GM19455 (cell line): ENCODE results near the gene MRM1.
"Not testable (repeated sequence)": the region's sequence is repeated elsewhere in the genome, so short reads cannot be mapped to it uniquely, and the experiment has no call there.

Experiments
- ATAC-seq: cut with Tn5 transposase; IDR thresholded peaks from one replicate; pipeline ENCODE4 v1.9.1; 2021; ENCODE audit not compliant: unreplicated experiment

MRM1 gene

DNA sequence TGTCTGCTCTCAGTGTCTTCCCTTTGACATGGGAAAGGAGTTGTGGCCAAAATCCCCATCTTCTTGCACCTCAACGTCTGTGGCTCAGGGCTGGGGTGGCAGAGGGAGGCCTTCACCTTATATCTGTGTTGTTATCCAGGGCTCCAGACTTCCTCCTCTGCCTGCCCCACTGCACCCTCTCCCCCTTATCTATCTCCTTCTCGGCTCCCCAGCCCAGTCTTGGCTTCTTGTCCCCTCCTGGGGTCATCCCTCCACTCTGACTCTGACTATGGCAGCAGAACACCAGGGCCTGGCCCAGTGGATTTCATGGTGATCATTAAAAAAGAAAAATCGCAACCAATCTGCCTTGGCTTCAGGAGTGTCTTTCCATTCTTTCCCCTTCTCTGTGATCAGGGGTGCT, 918 bp upstream of the MRM1 start:
- ATAC-seq: no peak

- ATAC-seq: peak; percentile 24
Measured at GRCh38 chr17:36600936-36601302, 464 bp upstream of the MRM1 start.

DNA sequence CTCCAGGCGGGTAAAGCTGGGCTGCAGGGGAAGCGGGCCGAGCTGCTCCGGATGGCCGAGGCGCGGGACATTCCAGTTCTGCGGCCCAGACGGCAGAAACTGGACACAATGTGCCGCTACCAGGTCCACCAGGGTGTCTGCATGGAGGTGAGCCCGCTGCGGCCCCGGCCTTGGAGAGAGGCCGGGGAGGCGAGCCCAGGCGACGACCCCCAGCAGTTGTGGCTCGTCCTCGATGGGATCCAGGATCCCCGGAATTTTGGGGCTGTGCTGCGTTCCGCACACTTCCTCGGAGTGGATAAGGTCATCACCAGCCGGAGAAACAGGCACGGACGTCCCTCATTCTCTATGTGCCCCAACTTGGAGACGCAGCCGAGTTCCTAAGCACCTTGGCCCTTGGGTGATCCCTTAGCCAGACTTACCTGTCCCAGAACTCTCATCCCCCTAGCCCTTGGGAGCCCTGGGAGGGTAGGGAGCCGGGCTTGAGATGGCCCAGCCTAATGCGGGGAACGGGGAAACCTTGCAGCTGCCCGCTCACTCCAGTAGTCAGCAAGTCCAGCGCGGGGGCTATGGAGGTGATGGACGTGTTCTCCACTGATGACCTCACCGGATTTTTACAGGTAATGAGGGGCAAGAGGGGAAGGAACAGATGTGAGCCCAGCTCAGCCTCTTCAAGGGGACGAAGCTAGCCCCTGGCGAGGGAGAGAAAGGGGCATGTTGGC, 806 bp downstream of the MRM1 start:
- ATAC-seq: no peak

GRCh38 chr17:36602924-36603384, 1.6 kb downstream of the MRM1 start:
- no peak for ATAC-seq

- ATAC-seq: not testable (repeated sequence)
Measured at GRCh38 chr17:36605028-36605427, 3.6 kb downstream of the MRM1 start.

DNA sequence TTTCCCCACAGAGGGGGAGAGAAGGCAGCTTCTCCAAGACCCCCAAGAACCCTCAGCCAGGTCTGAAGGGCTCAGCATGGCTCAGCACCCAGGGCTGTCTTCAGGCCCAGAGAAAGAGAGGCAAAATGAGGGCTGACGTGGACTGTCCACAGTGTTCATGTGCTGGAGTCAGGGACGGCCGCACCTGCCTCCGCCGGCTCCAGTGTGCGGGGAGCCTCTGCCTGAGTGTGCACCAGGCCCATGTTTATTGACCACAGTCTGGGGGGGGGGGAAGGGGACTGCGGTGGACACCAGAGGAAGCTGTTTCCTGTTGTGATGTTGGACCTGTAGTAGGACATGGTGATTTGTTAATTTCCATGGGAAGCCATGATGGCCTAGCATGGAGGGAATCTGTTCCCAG, 6.9 kb downstream of the MRM1 start:
- no peak for ATAC-seq

DNA sequence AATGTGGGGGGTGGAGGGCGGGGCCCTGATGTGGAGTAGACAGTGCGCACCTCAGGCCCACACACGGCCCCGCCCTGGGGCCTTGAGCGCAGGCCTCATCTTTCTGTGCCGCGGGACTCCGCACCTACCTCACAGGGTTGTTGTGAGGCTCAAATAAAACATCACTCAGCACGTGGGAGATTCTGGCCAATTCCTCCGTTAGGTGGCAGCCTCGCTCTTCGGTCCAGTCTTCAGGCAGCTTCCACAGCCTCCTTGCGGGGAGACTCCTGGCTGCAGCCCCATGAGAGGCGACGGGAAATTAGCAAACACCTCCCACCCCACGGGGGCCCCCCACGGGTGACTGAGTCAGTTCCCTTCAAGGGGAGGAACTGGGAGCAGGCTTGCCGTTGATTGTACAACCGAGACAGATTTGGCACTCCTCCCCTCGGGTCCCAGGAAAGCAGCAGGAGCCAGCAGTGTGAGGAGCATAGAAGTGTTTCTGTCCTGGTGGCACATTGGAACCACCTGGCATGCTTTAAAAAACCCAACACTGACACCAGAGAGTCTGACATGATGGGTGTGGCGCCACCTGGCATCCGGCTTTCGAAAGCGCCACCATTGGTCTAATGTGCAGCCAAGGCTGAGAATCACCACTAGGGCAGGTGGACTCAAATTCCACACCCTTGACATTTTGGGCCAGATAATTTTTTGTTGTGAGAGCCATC, 7.6 kb downstream of the MRM1 start:
- no peak for ATAC-seq

- ATAC-seq: no peak
Measured at GRCh38 chr17:36609498-36609862, 8.1 kb downstream of the MRM1 start.

- ATAC-seq: no peak
Measured at GRCh38 chr17:36610474-36610873, 9.1 kb downstream of the MRM1 start.

- ATAC-seq: no peak
Measured at GRCh38 chr17:36611345-36612072, 10.1 kb downstream of the MRM1 start.

DNA sequence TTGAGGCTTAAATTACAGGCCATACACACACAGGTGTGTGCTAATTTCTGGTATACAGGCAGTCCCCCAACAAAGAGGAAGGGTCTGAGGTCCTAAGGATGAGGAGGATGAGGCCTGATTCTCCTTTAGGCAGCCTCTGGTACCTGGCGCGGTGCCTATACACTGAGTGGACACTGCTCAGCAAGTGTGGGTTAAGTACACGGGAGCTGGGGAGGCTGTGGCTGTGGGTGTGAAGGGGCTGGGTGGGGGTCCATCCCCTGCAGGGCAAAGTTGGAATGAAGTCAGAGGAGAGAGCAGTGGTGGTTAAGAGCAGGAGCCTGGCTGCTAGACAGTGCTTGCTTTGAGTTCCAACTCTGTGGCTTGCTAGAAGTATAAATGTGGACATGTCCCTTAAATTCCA, 10.9 kb downstream of the MRM1 start:
- ATAC-seq: no peak

DNA sequence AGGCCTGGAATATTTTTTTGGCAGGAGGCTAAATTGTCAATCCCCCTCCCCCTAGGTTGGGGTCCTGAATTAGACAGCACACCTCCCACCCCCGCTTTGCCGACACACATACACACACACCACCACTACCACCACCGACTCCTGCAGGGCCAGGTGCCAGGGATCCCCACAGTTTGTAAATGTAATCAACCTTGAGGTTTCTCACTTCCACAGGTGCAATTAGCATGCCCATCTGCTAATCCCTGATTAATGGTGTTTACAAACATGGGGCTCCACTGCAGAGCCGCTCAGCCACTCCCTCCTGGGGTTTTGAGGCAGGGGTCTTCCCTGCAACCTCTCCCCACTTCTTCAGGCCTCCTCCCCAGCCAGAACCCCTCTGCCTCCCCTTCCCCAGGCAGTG, 11.8 kb downstream of the MRM1 start:
- no peak for ATAC-seq

DNA sequence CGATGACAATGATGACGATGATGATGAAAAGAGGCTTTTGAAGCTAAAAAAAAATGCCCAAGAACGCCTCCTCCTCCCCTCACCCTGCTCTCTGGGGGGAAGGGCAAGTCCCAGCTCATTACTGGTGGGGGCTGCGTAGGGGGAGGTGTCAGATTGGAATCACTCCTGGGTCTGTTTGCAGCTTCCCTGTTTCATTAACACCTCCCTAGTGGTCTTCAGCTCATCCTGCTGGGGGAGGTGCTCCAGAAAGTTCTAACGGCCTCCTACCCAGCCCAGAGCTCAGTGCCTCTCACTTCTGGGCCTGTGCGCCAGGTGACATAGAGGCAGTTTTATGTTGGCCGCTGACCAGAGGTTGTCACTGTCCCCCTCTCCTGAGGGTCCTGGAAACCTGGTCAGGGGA, 12.7 kb downstream of the MRM1 start:
- ATAC-seq: no peak

DNA sequence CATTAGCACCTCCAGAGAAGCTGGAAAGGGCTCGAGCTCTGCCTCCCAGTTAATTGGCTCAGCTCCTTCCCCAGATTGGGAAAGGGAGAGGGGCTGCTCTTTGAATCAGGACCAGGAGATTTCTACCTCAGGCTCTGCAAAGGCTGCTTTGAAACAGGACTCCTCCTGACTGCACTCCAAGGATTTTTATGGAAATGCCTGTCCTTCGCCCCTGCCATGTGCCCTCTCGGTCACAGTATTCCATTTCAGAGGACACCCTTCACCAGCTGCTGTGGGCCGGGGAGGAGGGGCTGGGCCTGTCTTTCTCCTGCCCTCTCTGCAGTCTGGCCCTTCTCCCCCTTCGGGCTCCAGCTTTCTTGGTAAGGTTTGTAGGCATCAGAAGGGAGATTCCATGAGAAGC, 13.6 kb downstream of the MRM1 start:
- no peak for ATAC-seq

GRCh38 chr17:36616061-36617029, 15.0 kb downstream of the MRM1 start:
- ATAC-seq: no peak

GRCh38 chr17:36617773-36618172, 16.4 kb downstream of the MRM1 start:
- no peak for ATAC-seq

- no peak for ATAC-seq
Measured at GRCh38 chr17:36623281-36623680, 21.9 kb downstream of the MRM1 start.

- ATAC-seq: no peak
Measured at GRCh38 chr17:36625188-36625587, 23.8 kb downstream of the MRM1 start.

GRCh38 chr17:36627101-36627500, 25.7 kb downstream of the MRM1 start:
- no peak for ATAC-seq

GRCh38 chr17:36628576-36628975, 27.2 kb downstream of the MRM1 start:
- ATAC-seq: no peak

- ATAC-seq: no peak
Measured at GRCh38 chr17:36629252-36629847, 28.0 kb downstream of the MRM1 start.
